Suppressor macrophage (primary cell): ENCODE data around the gene TIMM21.

Experiments
- DNase-seq, 4 experiments: peaks; one replicate each; pipeline ENCODE4 v3.0.0-alpha.2; 2020 to 2022

The TIMM21 gene

DNA sequence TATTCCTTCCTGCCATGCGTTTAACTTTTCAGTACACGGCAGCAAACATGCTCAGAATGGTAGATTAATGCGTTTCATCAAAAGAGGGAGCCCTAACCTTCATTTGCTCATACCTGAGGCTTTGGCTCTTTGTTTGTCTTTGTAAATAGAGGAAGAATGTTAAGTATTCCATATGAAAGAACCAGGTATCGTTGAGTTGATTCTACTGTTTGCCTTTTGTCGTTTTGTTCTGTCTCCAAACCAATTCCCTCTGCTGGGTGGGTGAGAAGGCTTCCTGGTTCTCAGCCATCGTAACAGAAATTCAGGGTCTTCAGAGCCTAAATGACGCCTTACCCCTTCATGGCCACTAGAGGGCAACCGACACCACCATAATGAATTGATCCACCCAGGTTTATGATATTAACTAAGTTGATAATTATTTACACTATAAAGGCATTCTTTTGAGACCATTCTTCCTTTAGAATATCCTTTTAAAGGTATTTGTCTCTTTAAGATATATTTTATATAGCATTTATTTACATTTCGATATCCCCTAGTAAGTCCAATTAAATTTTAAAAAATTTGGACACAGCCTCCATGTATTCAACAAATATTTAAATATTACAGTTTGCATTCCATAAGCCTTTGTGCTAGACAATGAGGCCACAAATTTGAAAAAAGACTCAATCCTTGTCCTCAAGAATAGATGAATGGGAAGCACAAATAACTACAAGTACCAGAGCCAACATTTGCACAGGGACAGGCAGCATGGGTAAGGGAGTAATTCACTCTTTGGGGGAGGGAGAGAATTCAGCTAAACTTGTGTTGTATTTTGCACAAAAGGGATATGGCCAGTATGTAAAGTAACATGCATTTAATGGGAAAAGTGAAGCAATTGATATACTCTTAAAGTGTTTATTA, 48.1 kb downstream of the TIMM21 start:
- peak; percentile 65 to 80 (median 70) for DNase-seq

DNA sequence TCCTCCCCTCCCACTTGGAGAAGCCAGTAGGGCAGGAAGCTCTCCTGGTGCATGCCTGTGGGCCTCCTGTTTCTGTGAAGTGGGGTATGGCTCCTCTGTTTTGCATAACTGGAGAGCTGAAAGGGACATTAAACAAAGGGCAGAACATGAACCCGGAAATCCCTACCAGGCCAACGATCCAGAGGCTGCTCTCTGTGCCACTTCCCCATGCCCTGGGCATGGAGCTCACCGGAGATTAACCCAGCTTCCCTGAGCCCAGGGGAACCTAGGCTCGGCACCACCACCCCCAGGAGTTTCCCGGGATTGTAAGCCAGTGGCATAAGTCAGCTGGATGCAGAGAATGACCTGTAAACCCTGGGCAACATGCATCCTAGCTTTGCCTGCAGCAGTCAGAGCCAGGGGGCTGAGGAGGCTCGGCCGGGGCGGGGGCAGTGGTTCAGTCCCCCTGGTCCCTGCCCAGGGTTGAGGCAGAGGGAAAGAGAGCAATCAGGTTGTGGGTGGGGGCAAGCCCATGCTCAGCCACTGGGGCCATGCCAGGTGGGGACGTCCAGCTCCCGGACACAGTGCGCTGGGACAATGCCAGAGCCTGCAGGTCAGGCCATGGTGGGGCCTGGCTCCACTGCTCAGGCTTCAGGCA, 49.5 kb downstream of the TIMM21 start:
- no peak for DNase-seq

DNA sequence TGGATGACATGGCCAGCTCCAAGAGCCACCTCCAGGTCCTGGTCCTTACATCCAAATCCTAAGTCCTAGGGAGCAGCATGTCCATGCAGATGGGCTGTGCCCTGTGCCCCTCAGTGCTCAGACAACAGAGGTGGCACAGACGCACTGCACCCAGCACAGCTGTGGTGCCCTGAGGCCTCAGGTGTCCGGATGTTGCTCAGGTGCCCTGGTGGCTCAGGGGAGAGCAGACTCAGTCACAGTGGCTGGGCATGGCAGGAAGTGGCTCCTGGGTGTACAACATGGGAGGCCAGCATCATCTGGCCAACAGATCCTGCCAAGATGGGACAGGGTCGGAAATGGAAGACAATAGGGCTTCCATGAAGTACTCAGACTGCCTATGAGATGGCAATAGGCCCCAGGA, 50.1 kb downstream of the TIMM21 start:
- DNase-seq: no peak

DNA sequence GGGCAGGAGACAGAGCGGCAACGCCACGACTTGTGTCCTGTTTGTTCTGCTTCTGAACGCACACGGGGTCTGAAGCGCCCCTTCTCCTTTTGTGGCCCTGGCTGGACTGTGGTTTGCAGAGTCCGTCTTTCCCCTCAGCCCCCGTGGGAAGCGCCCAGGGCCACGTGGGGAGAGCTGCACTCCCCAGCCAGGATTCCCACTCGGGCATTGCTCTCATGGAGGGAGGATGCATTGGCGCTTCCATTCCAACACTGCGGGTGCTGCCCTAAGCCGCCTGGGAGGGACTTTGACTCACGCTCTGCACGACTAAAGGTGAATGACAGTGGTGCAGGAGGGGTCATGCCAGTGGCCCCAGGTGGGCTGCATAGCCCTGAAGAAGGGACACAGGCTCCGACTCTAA, 52.5 kb downstream of the TIMM21 start:
- DNase-seq: peak; percentile 30 to 54 (median 46)

DNA sequence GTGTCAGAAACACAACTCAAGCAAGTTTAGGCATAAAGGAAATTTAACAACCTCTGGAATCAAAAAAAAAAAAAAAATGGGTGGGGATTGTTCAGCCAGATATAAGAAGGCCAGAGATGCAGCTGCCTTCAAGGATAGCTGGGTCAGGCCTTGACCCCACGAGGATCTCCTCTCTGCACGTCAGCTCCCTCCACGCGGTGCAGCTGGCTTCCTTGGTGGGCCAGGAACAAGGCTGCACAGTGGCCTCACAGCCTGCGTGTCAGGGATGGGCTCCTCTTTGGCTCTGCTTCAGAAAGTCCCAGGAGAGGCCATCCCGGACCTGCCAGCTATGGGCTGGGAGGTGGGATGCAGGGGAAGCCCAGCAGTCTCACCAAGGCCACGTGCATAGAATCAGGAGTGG, 55.5 kb downstream of the TIMM21 start:
- no peak for DNase-seq

DNA sequence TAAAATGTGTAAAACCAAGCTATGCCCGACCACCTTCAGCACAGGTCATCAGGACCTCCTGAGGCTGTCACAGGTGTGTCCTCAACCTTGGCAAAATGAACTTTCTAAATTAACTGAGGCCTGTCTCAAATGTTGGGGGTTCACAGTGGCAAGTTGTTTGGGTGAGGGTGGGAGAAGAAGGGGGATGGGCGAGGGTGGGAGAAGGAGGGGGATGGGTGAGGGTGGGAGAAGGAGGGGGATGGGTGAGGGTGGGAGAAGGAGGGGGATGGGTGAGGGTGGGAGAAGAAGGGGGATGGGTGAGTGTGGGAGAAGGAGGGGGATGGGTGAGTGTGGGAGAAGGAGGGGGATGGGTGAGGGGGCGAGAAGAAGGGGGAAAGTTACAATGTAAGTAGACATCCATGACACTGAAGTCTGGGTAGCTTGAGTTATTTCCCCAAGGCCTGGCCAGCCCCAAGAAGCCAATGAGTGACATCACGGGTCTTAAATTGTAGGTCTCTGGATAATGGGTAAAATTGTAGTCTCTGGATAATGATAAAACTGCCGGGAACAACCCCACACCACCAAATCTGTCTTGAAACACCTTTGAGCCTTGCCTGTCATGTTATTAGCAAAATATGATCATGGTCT, 56.3 kb downstream of the TIMM21 start:
- DNase-seq: peak in 1 of 4 experiments; percentile 7
